ENCODE measurements around the gene PLEKHG5.
"Not testable (repeated sequence)": the region's sequence is repeated elsewhere in the genome, so short reads cannot be mapped to it uniquely, and the experiment has no call there.

GRCh38 chr1:6445929-6446328 is 45.5 kb downstream of the PLEKHG5 start:
- TF ChIP-seq CTCF (conservative IDR thresholded peaks at IDR 0.05; ENCODE audit: low read depth, low read length); EZH2 (IDR thresholded peaks at IDR 0.05; ENCODE audit: borderline replicate concordance, low read depth, low read length, poor library complexity, severe bottlenecking): not testable (repeated sequence)
